Measurements from ENCODE around the gene MORN3.
"Not testable (repeated sequence)": the region's sequence is repeated elsewhere in the genome, so short reads cannot be mapped to it uniquely, and the experiment has no call there.

- not testable (repeated sequence) for TF ChIP-seq CTCF, POLR2A (IDR thresholded peaks at IDR 0.05)
Observed at GRCh38 chr12:121661353-121662105, 7.9 kb downstream of the MORN3 start.
